Left colon (tissue), 2 donors: Measurements from ENCODE around the gene ATP6V1G2. TPM values are rescaled to one million over a fixed set of nuclear protein-coding genes. Genes with fewer than 3 reads are reported as not detected.
A peak's percentile ranks its signal among the peaks of the same experiment; 100 is the strongest.

Experiments used
- ATAC-seq: fragments of 200-7000 bp; cut with Tn5 transposase; one replicate; pipeline ENCODE4 v1.9.1; 2020; ENCODE audit warnings: mild to moderate bottlenecking, moderate library complexity
- DNase-seq, 2 donors: peaks; one replicate each; pipeline ENCODE4 v3.0.0-alpha.2; 2020
- intact Hi-C, 2 donors: fragments of 100-400 bp; cut with DNase I in 1 of 2; cut with micrococcal nuclease in 1 of 2; formaldehyde crosslinking; loops; one replicate each; pipeline versions ENCODE4 v1.11.2 to v1.14.0; 2022; cut with DNase I, micrococcal nuclease
- total RNA-seq, 2 donors: library from RNA; stranded (reverse); fragmentation: NEBNext Ultra II Directional; extraction: Animal tissue kit (Norgen Biotek cat#: 25700); gene quantifications; one replicate each; pipeline ENCODE4 v1.2.1, GENCODE V29; 2021
- donor health status: DM: no; HTN: no; CAD: no.
- donor health status: DM: yes; HTN: yes; CAD: no.

Gene ATP6V1G2
- total RNA-seq, 2 donors from 2014 or later = 0.58 to 0.92 TPM

DNA sequence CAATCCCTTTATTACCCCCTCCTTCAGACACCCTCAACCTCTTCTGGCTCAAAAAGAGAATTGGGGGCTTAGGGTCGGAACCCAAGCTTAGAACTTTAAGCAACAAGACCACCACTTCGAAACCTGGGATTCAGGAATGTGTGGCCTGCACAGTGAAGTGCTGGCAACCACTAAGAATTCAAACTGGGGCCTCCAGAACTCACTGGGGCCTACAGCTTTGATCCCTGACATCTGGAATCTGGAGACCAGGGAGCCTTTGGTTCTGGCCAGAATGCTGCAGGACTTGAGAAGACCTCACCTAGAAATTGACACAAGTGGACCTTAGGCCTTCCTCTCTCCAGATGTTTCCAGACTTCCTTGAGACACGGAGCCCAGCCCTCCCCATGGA, 31.2 kb upstream of the ATP6V1G2 start:
- intact Hi-C loops = no loop called here
- ATAC-seq = no peak
- no peak for DNase-seq

- ATAC-seq (no peak), DNase-seq (no peak)
- intact Hi-C loops = no loop called here
These were observed 30.6 kb upstream of the ATP6V1G2 start for GRCh38 chr6:31576897-31577578.

- no peak for ATAC-seq
- intact Hi-C loops = no loop called here
These were observed 29.7 kb upstream of the ATP6V1G2 start for GRCh38 chr6:31575952-31576685.

DNA sequence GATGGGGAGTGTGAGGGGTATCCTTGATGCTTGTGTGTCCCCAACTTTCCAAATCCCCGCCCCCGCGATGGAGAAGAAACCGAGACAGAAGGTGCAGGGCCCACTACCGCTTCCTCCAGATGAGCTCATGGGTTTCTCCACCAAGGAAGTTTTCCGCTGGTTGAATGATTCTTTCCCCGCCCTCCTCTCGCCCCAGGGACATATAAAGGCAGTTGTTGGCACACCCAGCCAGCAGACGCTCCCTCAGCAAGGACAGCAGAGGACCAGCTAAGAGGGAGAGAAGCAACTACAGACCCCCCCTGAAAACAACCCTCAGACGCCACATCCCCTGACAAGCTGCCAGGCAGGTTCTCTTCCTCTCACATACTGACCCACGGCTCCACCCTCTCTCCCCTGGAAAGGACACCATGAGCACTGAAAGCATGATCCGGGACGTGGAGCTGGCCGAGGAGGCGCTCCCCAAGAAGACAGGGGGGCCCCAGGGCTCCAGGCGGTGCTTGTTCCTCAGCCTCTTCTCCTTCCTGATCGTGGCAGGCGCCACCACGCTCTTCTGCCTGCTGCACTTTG, 29.0 kb upstream of the ATP6V1G2 start, which contains the start of gene TNF:
Gene TNF (plus strand): TSS at position 231 of the 567 bp plus-strand sequence. CDS start 177 bp downstream, at position 408.
- ATAC-seq = peak; percentile 73
- intact Hi-C loops = no loop called here
- DNase-seq = peak in 1 of 2 donors; percentile 57

More at GRCh38 chr6:31575952-31576685, 29.7 kb upstream of the ATP6V1G2 start:
- DNase-seq = no peak

GRCh38 chr6:31574106-31575061, 28.0 kb upstream of the ATP6V1G2 start:
- ATAC-seq = no peak
- no peak for DNase-seq
- intact Hi-C loops = no loop called here

DNA sequence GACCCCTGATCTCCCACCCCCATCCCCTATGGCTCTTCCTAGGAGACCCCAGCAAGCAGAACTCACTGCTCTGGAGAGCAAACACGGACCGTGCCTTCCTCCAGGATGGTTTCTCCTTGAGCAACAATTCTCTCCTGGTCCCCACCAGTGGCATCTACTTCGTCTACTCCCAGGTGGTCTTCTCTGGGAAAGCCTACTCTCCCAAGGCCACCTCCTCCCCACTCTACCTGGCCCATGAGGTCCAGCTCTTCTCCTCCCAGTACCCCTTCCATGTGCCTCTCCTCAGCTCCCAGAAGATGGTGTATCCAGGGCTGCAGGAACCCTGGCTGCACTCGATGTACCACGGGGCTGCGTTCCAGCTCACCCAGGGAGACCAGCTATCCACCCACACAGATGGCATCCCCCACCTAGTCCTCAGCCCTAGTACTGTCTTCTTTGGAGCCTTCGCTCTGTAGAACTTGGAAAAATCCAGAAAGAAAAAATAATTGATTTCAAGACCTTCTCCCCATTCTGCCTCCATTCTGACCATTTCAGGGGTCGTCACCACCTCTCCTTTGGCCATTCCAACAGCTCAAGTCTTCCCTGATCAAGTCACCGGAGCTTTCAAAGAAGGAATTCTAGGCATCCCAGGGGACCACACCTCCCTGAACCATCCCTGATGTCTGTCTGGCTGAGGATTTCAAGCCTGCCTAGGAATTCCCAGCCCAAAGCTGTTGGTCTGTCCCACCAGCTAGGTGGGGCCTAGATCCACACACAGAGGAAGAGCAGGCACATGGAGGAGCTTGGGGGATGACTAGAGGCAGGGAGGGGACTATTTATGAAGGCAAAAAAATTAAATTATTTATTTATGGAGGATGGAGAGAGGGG, 27.1 kb upstream of the ATP6V1G2 start:
- no peak for DNase-seq

DNA sequence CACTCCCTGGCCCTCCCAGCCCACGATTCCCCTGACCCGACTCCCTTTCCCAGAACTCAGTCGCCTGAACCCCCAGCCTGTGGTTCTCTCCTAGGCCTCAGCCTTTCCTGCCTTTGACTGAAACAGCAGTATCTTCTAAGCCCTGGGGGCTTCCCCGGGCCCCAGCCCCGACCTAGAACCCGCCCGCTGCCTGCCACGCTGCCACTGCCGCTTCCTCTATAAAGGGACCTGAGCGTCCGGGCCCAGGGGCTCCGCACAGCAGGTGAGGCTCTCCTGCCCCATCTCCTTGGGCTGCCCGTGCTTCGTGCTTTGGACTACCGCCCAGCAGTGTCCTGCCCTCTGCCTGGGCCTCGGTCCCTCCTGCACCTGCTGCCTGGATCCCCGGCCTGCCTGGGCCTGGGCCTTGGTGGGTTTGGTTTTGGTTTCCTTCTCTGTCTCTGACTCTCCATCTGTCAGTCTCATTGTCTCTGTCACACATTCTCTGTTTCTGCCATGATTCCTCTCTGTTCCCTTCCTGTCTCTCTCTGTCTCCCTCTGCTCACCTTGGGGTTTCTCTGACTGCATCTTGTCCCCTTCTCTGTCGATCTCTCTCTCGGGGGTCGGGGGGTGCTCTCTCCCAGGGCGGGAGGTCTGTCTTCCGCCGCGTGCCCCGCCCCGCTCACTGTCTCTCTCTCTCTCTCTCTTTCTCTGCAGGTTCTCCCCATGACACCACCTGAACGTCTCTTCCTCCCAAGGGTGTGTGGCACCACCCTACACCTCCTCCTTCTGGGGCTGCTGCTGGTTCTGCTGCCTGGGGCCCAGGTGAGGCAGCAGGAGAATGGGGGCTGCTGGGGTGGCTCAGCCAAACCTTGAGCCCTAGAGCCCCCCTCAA, 25.9 kb upstream of the ATP6V1G2 start, which contains the start of gene LTA:
Gene LTA (plus strand): TSS at position 249 of the 871 bp plus-strand sequence. CDS start 454 bp downstream, at position 703.
- ATAC-seq (peak; percentile 34), DNase-seq (no peak)
- intact Hi-C loops = no loop called here

More for the DNA sequence above, 27.1 kb upstream of the ATP6V1G2 start:
- no peak for ATAC-seq
- intact Hi-C loops = no loop called here

- no peak for ATAC-seq
- DNase-seq = no peak
- intact Hi-C loops = no loop called here
These were observed 23.6 kb upstream of the ATP6V1G2 start for GRCh38 chr6:31569861-31570536.

GRCh38 chr6:31568537-31568961, 22.1 kb upstream of the ATP6V1G2 start:
- DNase-seq = no peak
- intact Hi-C loops = no loop called here
- no peak for ATAC-seq

GRCh38 chr6:31567531-31568370, 21.3 kb upstream of the ATP6V1G2 start:
- DNase-seq = no peak
- intact Hi-C loops = no loop called here
- no peak for ATAC-seq

DNA sequence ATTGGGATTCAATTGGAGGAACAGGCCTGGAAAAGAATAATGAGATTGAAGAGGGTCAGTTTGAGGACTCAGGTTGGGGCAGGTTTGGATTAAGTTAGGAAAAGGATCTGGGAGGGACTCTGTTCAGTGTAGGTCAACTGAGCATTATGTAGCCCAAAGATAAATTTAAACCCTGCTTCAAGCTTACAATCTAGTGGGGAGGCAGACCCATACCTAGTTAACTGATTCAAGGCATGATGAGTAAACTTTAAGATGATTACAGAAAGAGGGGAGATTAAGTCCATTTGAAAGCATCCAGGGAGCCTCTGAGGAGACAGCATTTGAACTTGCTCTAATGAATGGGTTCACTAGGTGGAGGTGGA, 14.3 kb upstream of the ATP6V1G2 start:
- ATAC-seq = no peak
- DNase-seq = no peak
- intact Hi-C loops = no loop called here

GRCh38 chr6:31559958-31560696, 13.7 kb upstream of the ATP6V1G2 start:
- intact Hi-C loops = no loop called here
- ATAC-seq (peak; percentile 34), DNase-seq (peak; percentile 51 to 58)

DNA sequence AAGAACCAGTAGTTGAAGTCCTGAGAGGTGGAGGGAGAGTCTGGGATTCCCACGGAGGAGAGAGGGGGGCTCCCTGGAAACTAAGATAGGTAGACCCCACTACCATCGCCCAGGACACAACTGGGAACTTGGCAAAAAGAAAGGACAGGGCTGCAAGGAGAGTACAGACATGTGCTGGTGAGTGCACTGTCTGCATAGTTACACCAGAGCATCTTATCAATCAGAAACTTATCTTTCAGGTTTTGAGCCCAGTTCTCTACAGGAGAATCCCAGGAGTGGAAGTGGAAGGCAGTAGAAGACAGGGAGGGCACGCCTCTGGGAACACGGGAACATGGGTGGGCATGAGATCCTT, 13.2 kb upstream of the ATP6V1G2 start:
- no peak for DNase-seq
- ATAC-seq = no peak
- intact Hi-C loops = no loop called here

GRCh38 chr6:31558631-31559500, 12.5 kb upstream of the ATP6V1G2 start:
- DNase-seq (peak in 1 of 2 donors; percentile 48), ATAC-seq (peak; percentile 43)
- intact Hi-C loops = no loop called here
